B cell (primary cell): ENCODE results near the gene CFAP74. TPM values are rescaled to one million over a fixed set of nuclear protein-coding genes. Genes with fewer than 3 reads are reported as not detected.

Experiments
- ATAC-seq: fragments of 200-7000 bp; cut with Tn5 transposase; one replicate; pipeline ENCODE4 v1.10.0; 2021; ENCODE audit warnings: low read depth, mild to moderate bottlenecking, moderate number of reproducible peaks, moderate library complexity
- CTCF ChIA-PET: fragments of 350-600 bp; sonication (Branson Sonifier 250); formaldehyde crosslinking; loops from one replicate; lab custom pipeline; 2021; ENCODE audit warnings: antibody characterized with exemption, inconsistent platforms; lab: Charles Lee
- POLR2A ChIA-PET: fragments of 350-600 bp; sonication (Branson Sonifier 250); formaldehyde crosslinking; loops from one replicate; lab custom pipeline; 2021; ENCODE audit warnings: antibody characterized with exemption; lab: Charles Lee
- DNase-seq: peaks from one replicate; pipeline ENCODE4 v3.0.0; 2013
- H2AFZ ChIP-seq: 2 replicates; pipeline ENCODE4 v1.6.1; 2012; ENCODE audit warnings: mild to moderate bottlenecking, low read depth, low read length; ENCODE audit not compliant: insufficient read depth, poor library complexity, severe bottlenecking
- H3K27ac ChIP-seq, 2 donors: 1 replicate in 1 of 2; 2 replicates in 1 of 2; pipeline ENCODE4 v1.5.1; 2012 to 2013; ENCODE audit warnings: low read length in 2 of 2, mild to moderate bottlenecking in 2 of 2, moderate library complexity in 1 of 2
- H3K27me3 ChIP-seq, 4 experiments: fragments of 200-600 bp in 1 of 4; sonication (generic) in 1 of 4; replicated peaks in 1 of 4; 1 replicate in 2 of 4; 2 replicates in 2 of 4; pipeline versions ENCODE4 v1.6.1 to v1.7.0; 2013 to 2016; ENCODE audit warnings: low read length in 3 of 4, mild to moderate bottlenecking in 2 of 4, mixed read lengths in 1 of 4, moderate library complexity in 1 of 4; ENCODE audit not compliant: insufficient read depth in 4 of 4, control insufficient read depth in 3 of 4; ENCODE audit errors: control extremely low read depth in 1 of 4
- H3K36me3 ChIP-seq, 2 experiments: replicated peaks in 1 of 2; 1 replicate in 1 of 2; 2 replicates in 1 of 2; pipeline versions ENCODE4 v1.6.1 to v1.7.1; 2013; ENCODE audit warnings: low read length in 1 of 2; ENCODE audit not compliant: insufficient read depth in 2 of 2, control insufficient read depth in 1 of 2; ENCODE audit errors: control extremely low read depth in 1 of 2, extremely low read depth in 1 of 2
- H3K4me1 ChIP-seq, 2 donors: fragments of 200-600 bp in 1 of 2; sonication (generic) in 1 of 2; 1 replicate in 1 of 2; 2 replicates in 1 of 2; pipeline versions ENCODE4 v1.5.1 to v1.6.1; 2013 to 2017; ENCODE audit warnings: low read length in 2 of 2; ENCODE audit not compliant: control insufficient read depth in 2 of 2, insufficient read depth in 2 of 2
- H3K4me2 ChIP-seq: replicated peaks from 2 replicates; pipeline ENCODE3; 2012; ENCODE audit warnings: mild to moderate bottlenecking, low read depth, low read length; ENCODE audit not compliant: poor library complexity, severe bottlenecking
- H3K4me3 ChIP-seq, 5 experiments: fragments of 200-600 bp in 1 of 5; sonication (generic) in 1 of 5; 1 replicate in 3 of 5; 2 replicates in 2 of 5; pipeline versions ENCODE4 v1.5.1 to v1.7.0; 2011 to 2016; ENCODE audit warnings: low read length in 4 of 5, mild to moderate bottlenecking in 4 of 5, low read depth in 2 of 5, control low read depth in 1 of 5, moderate library complexity in 1 of 5; ENCODE audit not compliant: insufficient read depth in 1 of 5; ENCODE audit errors: control extremely low read depth in 1 of 5, extremely low read depth in 1 of 5
- H3K79me2 ChIP-seq: fragments of 200-600 bp; sonication (generic); one replicate; pipeline ENCODE4 v1.6.0; 2016; ENCODE audit warnings: low read length; ENCODE audit not compliant: control insufficient read depth, insufficient read depth
- H3K9ac ChIP-seq: fragments of 200-600 bp; sonication (generic); 2 replicates; pipeline ENCODE4 v1.6.1; 2017; ENCODE audit warnings: mild to moderate bottlenecking, low read length, moderate library complexity
- H3K9me3 ChIP-seq, 3 donors: one replicate each; pipeline versions ENCODE4 v1.6.1 to v1.7.1; 2013; ENCODE audit warnings: low read length in 2 of 3; ENCODE audit not compliant: control insufficient read depth in 2 of 3, insufficient read depth in 1 of 3; ENCODE audit errors: control extremely low read depth in 1 of 3
- H4K20me1 ChIP-seq: 2 replicates; pipeline ENCODE4 v1.6.0; 2012; ENCODE audit warnings: mild to moderate bottlenecking, low read length; ENCODE audit not compliant: insufficient read depth, control insufficient read depth, poor library complexity, severe bottlenecking
- H3K27ac Mint-ChIP-seq: one replicate; pipeline ENCODE4 v1.8.0; 2021; ENCODE audit warnings: mixed read lengths
- H3K27me3 Mint-ChIP-seq: one replicate; pipeline ENCODE4 v1.8.0; 2021; ENCODE audit warnings: mixed read lengths
- H3K4me1 Mint-ChIP-seq: one replicate; pipeline ENCODE4 v1.8.0; 2021; ENCODE audit warnings: mixed read lengths
- H3K4me3 Mint-ChIP-seq: one replicate; pipeline ENCODE4 v1.8.0; 2021; ENCODE audit warnings: mixed read lengths
- H3K9me3 Mint-ChIP-seq: one replicate; pipeline ENCODE4 v1.8.0; 2022; ENCODE audit warnings: mixed read lengths; ENCODE audit not compliant: insufficient read depth
- EZH2 ChIP-seq: IDR thresholded peaks from 2 replicates; pipeline ENCODE4 v1.6.1; 2012; ENCODE audit warnings: borderline replicate concordance, low read depth, mild to moderate bottlenecking, moderate library complexity, low read length; ENCODE audit not compliant: insufficient read depth, poor library complexity, severe bottlenecking
- WGBS: methylation state at CpG from one replicate; pipeline ENCODE4 v1.1.5; 2013; ENCODE audit warnings: missing lambda C conversion rate; ENCODE audit not compliant: insufficient coverage; 5-methylcytosine and 5-hydroxymethylcytosine counted together
- intact Hi-C: fragments of 100-400 bp; cut with micrococcal nuclease; formaldehyde crosslinking; loops from one replicate; pipeline ENCODE4 v1.10.0; 2022
- polyA plus RNA-seq: library from polyadenylated mRNA; depleted of rRNA; stranded (reverse); fragments of >200 nt; gene quantifications from 2 replicates; pipeline ENCODE4 v1.2.3, GENCODE V29; 2012
- total RNA-seq, 2 donors: library from RNA; stranded (reverse); fragments of 120-200 nt in 1 of 2; gene quantifications; 1 replicate in 1 of 2; 2 replicates in 1 of 2; pipeline versions ENCODE4 v1.2.3 to v1.2.4, GENCODE V29; 2013 to 2022
- TF ChIP-seq, protein P1 (sequence below): fragments of 200-600 bp; IDR thresholded peaks from one replicate; pipeline ENCODE4 v1.8.0; 2022; ENCODE audit warnings: antibody characterized with exemption, mild to moderate bottlenecking

The CFAP74 gene
- total and polyA plus RNA-seq, 2 donors (not counting 1 experiment from before 2014, with no cell fraction given) = not detected

DNA sequence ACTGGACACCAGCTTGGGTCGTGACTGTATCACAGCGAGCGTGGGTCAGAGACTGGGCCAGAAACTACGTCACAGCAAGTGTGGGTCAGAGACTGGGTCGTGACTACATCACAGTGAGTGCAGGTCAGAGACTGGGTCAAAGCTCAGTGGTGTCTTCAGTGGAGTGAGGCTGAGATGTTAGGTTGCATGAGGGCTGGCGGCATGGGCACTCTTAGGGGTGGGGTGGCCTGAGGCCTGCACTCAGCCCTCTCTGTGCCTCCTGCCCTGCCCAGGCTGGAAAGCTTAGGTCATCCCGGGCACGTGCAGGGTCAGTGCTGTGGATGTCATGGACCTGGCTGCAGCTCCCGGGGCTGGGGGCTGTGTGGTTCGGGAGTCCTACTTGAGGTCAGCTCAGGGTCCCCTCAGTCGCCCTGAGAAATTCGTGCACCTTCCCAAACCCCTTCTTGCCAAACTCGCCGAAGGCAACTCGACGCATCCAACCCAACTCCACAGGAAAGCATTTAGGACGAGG, 19.0 kb downstream of the CFAP74 start:
- Histone ChIP-seq H3K9me3 (peaks cover 0 to 14% (median 0%) of the 10 kb centered on the region in 3 donors), H3K4me1 (no peaks in the 10 kb centered on the region), H3K27ac (no peak overlapping the region), H3K79me2 (no peaks in the 10 kb centered on the region), H3K9ac (no peak overlapping the region), H3K36me3 (no peaks in the 10 kb centered on the region), H4K20me1 (no peaks in the 10 kb centered on the region), H2AFZ (no peak overlapping the region), H3K27me3 (peaks cover 0 to 4% (median 0%) of the 10 kb centered on the region in 4 experiments), H3K4me2 (no peak overlapping the region), H3K4me3 (no peak overlapping the region)
- Mint-ChIP-seq H3K4me1 (no peaks in the 10 kb centered on the region), H3K27me3 (peaks cover 5% of the 10 kb centered on the region), H3K27ac (no peak overlapping the region), H3K4me3 (no peak overlapping the region), H3K9me3 (no peaks in the 10 kb centered on the region)
- ChIA-PET CTCF (no interaction called here), POLR2A (no interaction called here)
- TF ChIP-seq EZH2 = no peak
- TF ChIP-seq, protein P1, sequence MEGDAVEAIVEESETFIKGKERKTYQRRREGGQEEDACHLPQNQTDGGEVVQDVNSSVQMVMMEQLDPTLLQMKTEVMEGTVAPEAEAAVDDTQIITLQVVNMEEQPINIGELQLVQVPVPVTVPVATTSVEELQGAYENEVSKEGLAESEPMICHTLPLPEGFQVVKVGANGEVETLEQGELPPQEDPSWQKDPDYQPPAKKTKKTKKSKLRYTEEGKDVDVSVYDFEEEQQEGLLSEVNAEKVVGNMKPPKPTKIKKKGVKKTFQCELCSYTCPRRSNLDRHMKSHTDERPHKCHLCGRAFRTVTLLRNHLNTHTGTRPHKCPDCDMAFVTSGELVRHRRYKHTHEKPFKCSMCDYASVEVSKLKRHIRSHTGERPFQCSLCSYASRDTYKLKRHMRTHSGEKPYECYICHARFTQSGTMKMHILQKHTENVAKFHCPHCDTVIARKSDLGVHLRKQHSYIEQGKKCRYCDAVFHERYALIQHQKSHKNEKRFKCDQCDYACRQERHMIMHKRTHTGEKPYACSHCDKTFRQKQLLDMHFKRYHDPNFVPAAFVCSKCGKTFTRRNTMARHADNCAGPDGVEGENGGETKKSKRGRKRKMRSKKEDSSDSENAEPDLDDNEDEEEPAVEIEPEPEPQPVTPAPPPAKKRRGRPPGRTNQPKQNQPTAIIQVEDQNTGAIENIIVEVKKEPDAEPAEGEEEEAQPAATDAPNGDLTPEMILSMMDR = no peak
- WGBS = 82% methylated on average over 16 of the region's 17 CpGs
- ATAC-seq = no peak
- intact Hi-C loops = no loop called here
- no peak for DNase-seq

DNA sequence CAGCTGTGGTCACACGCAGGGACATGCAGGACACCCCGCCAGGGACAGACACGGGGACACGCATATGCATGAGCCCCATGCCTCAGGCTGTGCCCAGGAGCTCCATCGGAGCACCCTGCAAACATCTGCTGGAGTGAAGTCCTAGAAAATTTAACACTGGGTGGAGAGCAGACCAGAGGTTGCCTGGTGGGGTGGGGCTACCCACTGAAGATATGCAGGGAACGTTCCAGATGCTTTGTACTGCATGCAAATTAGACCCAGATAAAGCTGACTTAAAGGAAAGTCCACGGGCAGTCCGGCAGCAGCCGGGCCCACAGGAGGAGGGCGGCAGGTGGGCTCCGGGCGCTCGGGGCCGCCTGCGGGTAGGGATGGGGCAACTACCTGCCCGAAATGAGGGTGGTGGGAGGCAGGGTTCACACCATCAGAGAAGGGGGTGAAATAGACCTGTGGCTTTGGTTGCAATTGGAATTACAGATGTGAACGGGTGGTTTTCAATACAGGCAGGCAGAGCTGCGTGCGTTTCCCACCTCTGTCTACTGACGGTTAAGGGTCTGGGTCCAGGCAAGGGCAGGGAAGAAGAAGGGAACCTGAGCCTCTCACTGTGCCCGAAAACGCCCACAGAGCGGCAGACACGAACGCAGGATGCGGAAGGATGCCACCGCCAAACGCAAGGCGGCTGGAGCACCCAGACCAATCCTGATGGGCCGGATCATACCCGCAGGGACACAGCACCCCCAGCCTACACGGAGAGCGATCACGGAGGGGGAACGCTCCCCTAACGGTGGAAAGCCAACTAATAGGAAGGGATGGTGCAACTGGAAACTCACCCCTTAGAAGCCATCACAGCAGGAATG, 21.0 kb downstream of the CFAP74 start:
- H3K79me2 ChIP-seq = no peaks in the 10 kb centered on the region
- no peaks in the 10 kb centered on the region for H4K20me1 ChIP-seq
- H3K27me3 Mint-ChIP-seq = no peaks in the 10 kb centered on the region
- ATAC-seq = no peak
- no peak overlapping the region for H3K4me2 ChIP-seq
- no peak overlapping the region for H3K27ac Mint-ChIP-seq
- H3K4me1 ChIP-seq = no peaks in the 10 kb centered on the region
- no peak overlapping the region for H3K9ac ChIP-seq
- no peaks in the 10 kb centered on the region for H3K4me1 Mint-ChIP-seq
- ChIA-PET POLR2A (no interaction called here), CTCF (no interaction called here)
- H3K9me3 ChIP-seq = peaks cover 0 to 24% (median 0%) of the 10 kb centered on the region in 3 donors
- H3K4me3 ChIP-seq = no peak overlapping the region
- H3K27ac ChIP-seq = no peak overlapping the region
- H3K36me3 ChIP-seq = no peaks in the 10 kb centered on the region
- H2AFZ ChIP-seq = no peak overlapping the region
- no peak for DNase-seq
- intact Hi-C loops = no loop called here
- 95% methylated on average over 36 of the region's 36 CpGs for WGBS
- no peaks in the 10 kb centered on the region for H3K27me3 ChIP-seq
- TF ChIP-seq, protein P1 = no peak
- TF ChIP-seq EZH2 = no peak
- no peak overlapping the region for H3K4me3 Mint-ChIP-seq
- H3K9me3 Mint-ChIP-seq = no peaks in the 10 kb centered on the region
